ENCODE measurements around the gene UBE2D2.

Gene UBE2D2

GRCh38 chr5:139657363-139658321, 96.5 kb downstream of the UBE2D2 start:
- Histone ChIP-seq H3K9me2 (ENCODE audit: low read depth, low read length) (no peaks in the 10 kb centered on the region), H3K4me3 (ENCODE audit: low read depth, low read length, poor library complexity, severe bottlenecking) (peak overlapping the region; percentile 27), H3K79me2 (ENCODE audit: insufficient read depth, low read length) (peaks cover 66% of the 10 kb centered on the region), H3K9ac (ENCODE audit: low read length) (peak overlapping the region; percentile 21; the same call in 1 of the 2 replicates), H3K4me1 (ENCODE audit: insufficient read depth, low read length, severe bottlenecking) (peaks cover 98% of the 10 kb centered on the region), H3K4me2 (ENCODE audit: low read length) (peak overlapping the region; percentile 62), H3F3A (ENCODE audit: insufficient read depth, low read length) (no peaks in the 10 kb centered on the region), H3K36me3 (ENCODE audit: insufficient read depth, low read length) (0 out of 2 replicates have a peak, but pooled peaks cover 4% of the 10 kb centered on the region), H4K20me1 (ENCODE audit: insufficient read depth, low read length) (no peaks in the 10 kb centered on the region), H3K9me3 (ENCODE audit: low read length) (no peaks in the 10 kb centered on the region), H2AFZ (ENCODE audit: low read length) (no peak overlapping the region), H3K27ac (ENCODE audit: low read depth, low read length, poor library complexity, severe bottlenecking) (peak overlapping the region; percentile 62), H3K27me3 (ENCODE audit: insufficient read depth, low read length) (no peaks in the 10 kb centered on the region)
- TF ChIP-seq CTCF (IDR thresholded peaks at IDR 0.05; ENCODE audit: low read length) (no peak), EZH2 (IDR thresholded peaks at IDR 0.05; ENCODE audit: borderline replicate concordance, low read length) (no peak)

- 0 out of 2 replicates have a peak, but pooled peaks cover 4% of the 10 kb centered on the region for H3K36me3 ChIP-seq (ENCODE audit: insufficient read depth, low read length)
- no peaks in the 10 kb centered on the region for H3F3A ChIP-seq (ENCODE audit: insufficient read depth, low read length)
- no peaks in the 10 kb centered on the region for H3K9me2 ChIP-seq (ENCODE audit: low read depth, low read length)
- H3K9ac ChIP-seq (ENCODE audit: low read length): peak overlapping the region; percentile 21; the same call in 1 of the 2 replicates
- no peaks in the 10 kb centered on the region for H3K27me3 ChIP-seq (ENCODE audit: insufficient read depth, low read length)
- peaks cover 59% of the 10 kb centered on the region for H3K79me2 ChIP-seq (ENCODE audit: insufficient read depth, low read length)
- peak overlapping the region; percentile 62 for H3K4me2 ChIP-seq (ENCODE audit: low read length)
- no peak for TF ChIP-seq EZH2 (IDR thresholded peaks at IDR 0.05; ENCODE audit: borderline replicate concordance, low read length)
- no peak for TF ChIP-seq CTCF (IDR thresholded peaks at IDR 0.05; ENCODE audit: low read length)
- H2AFZ ChIP-seq (ENCODE audit: low read length): no peak overlapping the region
- peaks cover 98% of the 10 kb centered on the region for H3K4me1 ChIP-seq (ENCODE audit: insufficient read depth, low read length, severe bottlenecking)
- H3K9me3 ChIP-seq (ENCODE audit: low read length): no peaks in the 10 kb centered on the region
- peak overlapping the region; percentile 27 for H3K4me3 ChIP-seq (ENCODE audit: low read depth, low read length, poor library complexity, severe bottlenecking)
- H4K20me1 ChIP-seq (ENCODE audit: insufficient read depth, low read length): no peaks in the 10 kb centered on the region
- peak overlapping the region; percentile 62 for H3K27ac ChIP-seq (ENCODE audit: low read depth, low read length, poor library complexity, severe bottlenecking)
Observed at GRCh38 chr5:139658501-139658927, 97.4 kb downstream of the UBE2D2 start.

GRCh38 chr5:139658928-139659667, 98.0 kb downstream of the UBE2D2 start:
- H4K20me1 ChIP-seq (ENCODE audit: insufficient read depth, low read length): no peaks in the 10 kb centered on the region
- H3K9me3 ChIP-seq (ENCODE audit: low read length): no peaks in the 10 kb centered on the region
- H3K4me3 ChIP-seq (ENCODE audit: low read depth, low read length, poor library complexity, severe bottlenecking): peak overlapping the region; percentile 27
- H3F3A ChIP-seq (ENCODE audit: insufficient read depth, low read length): no peaks in the 10 kb centered on the region
- H3K9ac ChIP-seq (ENCODE audit: low read length): peak overlapping the region; percentile 19; the same call in 1 of the 2 replicates
- 0 out of 2 replicates have a peak, but pooled peaks cover 2% of the 10 kb centered on the region for H3K36me3 ChIP-seq (ENCODE audit: insufficient read depth, low read length)
- peak overlapping the region; percentile 62 for H3K27ac ChIP-seq (ENCODE audit: low read depth, low read length, poor library complexity, severe bottlenecking)
- peak overlapping the region; percentile 62 for H3K4me2 ChIP-seq (ENCODE audit: low read length)
- H3K27me3 ChIP-seq (ENCODE audit: insufficient read depth, low read length): no peaks in the 10 kb centered on the region
- H2AFZ ChIP-seq (ENCODE audit: low read length): no peak overlapping the region
- no peaks in the 10 kb centered on the region for H3K9me2 ChIP-seq (ENCODE audit: low read depth, low read length)
- peaks cover 57% of the 10 kb centered on the region for H3K79me2 ChIP-seq (ENCODE audit: insufficient read depth, low read length)
- TF ChIP-seq CTCF (IDR thresholded peaks at IDR 0.05; ENCODE audit: low read length) (no peak), EZH2 (IDR thresholded peaks at IDR 0.05; ENCODE audit: borderline replicate concordance, low read length) (no peak)
- peaks cover 98% of the 10 kb centered on the region for H3K4me1 ChIP-seq (ENCODE audit: insufficient read depth, low read length, severe bottlenecking)
